HG03135 (cell line): ENCODE measurements around the gene ZBTB12.
"Not testable (repeated sequence)": the region's sequence is repeated elsewhere in the genome, so short reads cannot be mapped to it uniquely, and the experiment has no call there.

ENCODE experiments used
- ATAC-seq: cut with Tn5 transposase; IDR thresholded peaks from one replicate; pipeline ENCODE4 v1.9.1; 2021; ENCODE audit warnings: mild to moderate bottlenecking, moderate library complexity; ENCODE audit not compliant: unreplicated experiment

The ZBTB12 gene

DNA sequence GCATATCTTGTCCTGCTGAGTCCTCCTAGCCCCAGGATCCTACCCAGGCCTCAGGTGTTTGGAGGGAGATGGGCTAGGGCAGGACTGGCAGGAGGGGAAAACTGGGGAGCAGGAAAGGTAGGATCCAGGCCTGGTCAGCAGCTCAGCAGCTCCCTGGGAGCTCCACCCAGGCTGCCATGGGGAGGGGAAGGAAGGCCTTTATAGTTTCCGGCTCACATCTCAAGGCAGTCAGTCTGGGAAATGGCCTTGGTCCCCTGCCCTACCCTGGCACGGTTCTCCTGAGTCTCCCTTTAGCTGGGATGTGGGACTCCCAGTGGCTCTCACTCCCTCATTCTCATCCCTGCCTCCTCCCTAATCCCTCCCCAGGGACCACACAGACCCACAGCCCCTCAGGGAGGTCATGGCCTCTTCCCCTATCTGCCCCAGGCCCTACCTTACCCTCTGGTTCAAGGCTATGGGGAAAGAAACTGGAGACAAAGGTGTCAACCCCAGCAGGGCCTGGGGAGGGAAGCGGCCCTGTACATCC, 24.7 kb downstream of the ZBTB12 start:
- no peak for ATAC-seq

GRCh38 chr6:31876357-31876756, 25.5 kb downstream of the ZBTB12 start:
- no peak for ATAC-seq

GRCh38 chr6:31875877-31876276, 26.0 kb downstream of the ZBTB12 start:
- ATAC-seq = no peak

DNA sequence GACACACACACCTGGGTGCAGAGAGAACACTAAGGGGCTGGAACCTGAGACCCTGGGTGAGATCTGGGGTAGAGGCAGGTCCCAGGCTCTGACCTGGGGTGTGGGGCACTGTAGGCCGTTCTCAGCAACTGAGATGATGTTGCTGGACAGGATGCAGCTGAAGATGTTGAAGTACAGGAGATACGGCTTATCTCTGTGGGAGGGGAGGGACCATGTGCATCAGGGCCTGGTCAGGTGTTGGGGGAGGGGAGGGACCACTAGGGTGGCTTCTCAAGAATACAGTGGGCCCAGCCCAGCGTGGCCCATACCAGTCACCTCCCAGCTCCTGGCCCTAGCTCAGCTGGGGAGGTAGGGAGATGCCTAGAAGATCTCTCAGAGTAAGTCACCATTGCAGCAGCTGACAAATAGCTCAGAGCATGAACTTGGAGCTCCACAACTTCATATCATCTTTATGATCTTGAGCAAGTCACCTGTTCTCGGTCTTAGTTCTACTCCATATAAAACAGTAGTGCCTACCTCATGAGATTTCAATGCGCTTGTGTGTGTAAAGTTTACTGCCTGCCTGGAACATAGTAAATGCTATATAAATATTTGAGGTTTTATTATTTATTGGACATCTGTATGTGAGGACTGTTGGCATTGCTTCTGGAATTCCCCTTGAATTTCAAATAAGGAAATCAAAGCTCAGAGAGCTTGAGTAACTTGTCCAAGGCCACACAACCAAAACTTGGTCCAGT, 26.9 kb downstream of the ZBTB12 start:
- ATAC-seq = no peak

- ATAC-seq = no peak
Observed at GRCh38 chr6:31874084-31874670, 27.7 kb downstream of the ZBTB12 start.

DNA sequence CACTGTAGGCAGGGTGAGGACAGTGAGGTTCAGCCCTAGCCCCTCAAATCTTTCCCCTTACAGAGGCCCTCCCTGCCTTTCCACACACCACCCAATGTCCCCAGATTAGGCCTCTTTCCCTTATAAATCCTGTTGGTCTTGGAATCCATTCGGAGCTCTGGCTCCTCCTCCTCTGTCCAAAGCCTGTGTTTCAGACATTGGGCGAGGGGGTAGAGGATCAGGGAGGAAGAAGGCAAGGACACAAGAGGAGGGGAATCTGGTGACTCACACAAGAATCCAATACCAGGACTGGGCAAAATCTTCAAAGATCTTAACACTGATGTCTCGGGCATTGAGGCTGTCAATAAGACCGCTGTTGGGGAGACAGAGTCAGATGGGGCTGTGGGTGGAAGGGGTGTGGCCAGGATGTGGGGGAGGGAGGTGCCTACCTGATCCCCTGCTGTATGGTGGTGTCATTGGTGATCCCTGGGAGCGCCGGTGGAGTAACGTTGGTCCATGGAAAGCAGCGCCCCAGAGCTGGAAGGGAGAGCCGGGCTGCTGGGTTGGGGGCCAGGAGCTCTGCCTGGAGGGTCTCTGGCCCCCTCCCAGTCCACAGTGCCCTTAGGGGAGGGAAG, 30.7 kb downstream of the ZBTB12 start:
- no peak for ATAC-seq

- ATAC-seq = no peak
Observed at GRCh38 chr6:31870385-31870921, 31.4 kb downstream of the ZBTB12 start.

- ATAC-seq = no peak
Observed at GRCh38 chr6:31869343-31869742, 32.5 kb downstream of the ZBTB12 start.

DNA sequence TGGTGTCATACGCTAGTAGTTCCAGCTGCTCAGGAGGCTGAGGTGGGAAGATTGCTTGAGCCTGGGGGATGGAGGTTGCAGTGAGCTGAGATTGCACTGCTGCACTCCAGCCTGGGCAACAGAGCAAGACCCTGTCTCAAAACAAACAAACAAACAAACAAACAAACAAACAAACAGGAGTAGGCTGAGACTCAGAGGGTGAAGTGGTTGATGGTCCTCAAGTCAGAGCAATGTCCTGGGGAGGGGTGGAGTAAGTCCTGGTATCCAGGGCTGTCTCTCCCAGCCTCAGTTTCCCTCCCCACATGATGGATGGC, 33.3 kb downstream of the ZBTB12 start:
- not testable (repeated sequence) for ATAC-seq

DNA sequence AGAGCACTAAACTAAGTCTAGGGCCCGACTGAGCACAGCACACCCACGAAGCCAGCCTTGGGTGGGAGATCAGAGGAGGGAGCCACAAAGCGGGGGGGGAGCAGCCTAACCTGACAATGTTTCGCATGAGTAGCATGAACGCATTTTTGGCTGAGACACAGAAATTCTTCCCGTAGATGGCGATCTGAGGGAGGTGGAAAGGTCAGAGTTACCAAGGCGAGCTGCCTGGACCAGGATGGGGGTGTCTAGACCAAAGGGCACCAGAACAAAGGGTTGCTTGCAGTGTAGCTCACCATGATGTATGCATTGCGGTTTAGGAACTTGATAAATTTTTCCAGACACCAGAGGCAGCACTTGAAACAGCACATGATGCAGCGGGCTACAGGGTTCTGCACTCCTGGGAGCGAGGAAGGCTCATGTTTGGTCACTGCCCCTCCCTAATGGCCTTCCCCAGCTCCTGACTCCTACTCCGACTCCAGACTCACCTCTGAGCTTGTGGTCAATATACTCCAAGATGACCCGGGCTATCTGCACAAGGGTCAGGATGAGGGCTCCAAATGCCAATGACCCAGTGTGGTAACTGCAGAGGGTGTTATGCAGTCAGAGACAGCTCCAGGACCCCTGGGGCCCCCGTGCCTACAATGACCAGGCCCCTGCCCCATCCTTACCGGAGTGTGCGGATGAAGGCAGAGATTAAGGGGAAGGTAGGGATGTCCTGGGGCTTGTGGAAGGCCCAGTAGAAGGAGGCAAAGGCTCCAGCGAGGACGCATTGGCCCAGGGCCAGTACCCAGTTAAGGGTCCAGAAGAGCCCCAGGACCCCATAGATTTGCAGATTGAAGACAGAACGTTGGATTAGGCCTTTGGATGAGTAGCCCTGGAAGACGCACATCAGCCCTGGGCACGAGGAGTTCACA, 36.4 kb downstream of the ZBTB12 start:
- no peak for ATAC-seq

DNA sequence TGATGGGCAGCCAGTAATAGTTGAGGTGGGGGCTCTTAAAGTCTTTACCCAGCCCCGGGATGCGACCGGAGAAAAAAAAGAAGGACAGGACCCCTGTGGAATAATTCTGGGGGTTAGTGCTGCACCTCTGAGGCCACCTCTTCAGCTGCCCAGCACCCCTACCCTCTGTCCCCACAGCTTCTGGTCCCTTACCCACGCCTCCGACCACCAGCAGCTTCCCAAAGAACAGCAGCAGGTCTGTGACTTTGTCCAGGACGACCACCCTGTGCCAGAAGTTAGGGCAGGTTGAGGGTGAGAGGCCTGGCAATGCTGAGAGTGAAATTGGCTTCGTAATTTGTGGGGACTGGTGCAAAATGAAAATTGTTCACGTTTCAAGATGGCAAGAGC, 37.1 kb downstream of the ZBTB12 start:
- ATAC-seq = no peak

GRCh38 chr6:31864123-31864562, 37.7 kb downstream of the ZBTB12 start:
- not testable (repeated sequence) for ATAC-seq

DNA sequence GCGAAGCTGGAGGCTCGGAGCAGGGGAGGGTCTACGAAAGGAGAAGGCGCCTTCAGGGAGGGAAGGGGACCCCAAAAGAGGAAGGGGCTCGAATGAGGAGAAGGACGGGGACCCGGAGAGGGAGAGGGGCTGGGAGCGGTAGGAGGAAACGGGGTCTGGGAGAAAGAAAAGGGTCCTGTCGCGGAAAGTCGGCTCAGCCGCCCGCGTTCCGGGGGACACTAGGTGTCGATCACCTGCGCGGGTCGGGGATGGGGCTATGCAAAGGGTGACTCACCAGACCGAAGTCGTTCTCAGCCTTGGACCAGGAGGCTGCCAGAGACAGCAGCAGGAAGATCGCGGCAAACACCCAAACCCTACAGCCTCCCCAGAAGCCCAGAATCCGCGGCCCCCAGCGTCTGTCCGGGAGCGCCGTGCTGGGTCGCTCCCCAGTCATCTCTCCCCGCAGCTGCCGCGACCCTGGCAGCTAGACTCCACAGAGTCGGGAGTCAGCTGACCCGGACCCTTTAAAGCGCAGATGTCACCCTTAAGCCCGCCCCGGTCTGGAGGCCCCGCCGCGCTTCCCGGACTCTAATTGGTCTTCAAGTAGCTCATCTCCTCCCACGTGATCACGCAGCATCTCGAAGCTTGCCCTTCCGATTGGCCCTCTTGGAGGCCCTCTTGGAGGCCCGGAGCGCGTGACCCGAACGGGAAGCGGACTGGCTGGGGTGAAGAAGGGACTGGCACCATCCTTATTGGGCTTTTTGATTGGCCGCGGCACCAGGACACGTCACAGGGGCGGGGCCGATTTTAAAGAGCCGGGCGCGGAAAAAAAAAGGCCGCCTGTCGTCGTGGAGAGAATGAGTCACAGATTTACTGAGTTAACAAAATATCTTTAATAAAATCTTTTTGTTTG, 39.3 kb downstream of the ZBTB12 start, which contains the start of gene NEU1:
TSS of gene NEU1 (minus strand) at position 478 of the 892 bp plus-strand sequence. CDS start at position 433, 45 bp downstream.
- peak; percentile 89 for ATAC-seq

- no peak for ATAC-seq
Observed at GRCh38 chr6:31861919-31862343, 40.0 kb downstream of the ZBTB12 start.

DNA sequence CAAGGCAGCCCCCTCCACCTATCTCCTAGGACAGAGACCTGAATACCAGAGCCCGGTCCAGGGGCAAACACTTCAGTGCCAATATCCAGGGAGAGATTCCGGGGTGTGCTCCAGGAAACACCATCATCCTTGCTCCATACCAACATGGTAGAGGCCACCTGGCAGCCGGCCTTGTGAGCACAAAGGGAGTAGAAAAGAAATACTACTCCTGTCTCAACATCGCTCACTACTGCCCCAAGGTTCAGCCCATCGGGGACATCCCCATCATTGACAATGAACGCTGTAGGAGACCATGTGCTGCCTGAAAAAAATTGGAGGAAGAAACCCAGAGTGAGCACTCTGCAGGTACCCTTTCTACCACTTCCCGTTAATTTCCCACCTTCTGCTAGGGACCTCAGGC, 40.7 kb downstream of the ZBTB12 start:
- ATAC-seq = no peak

- ATAC-seq = no peak
Observed at GRCh38 chr6:31860349-31860748, 41.5 kb downstream of the ZBTB12 start.

GRCh38 chr6:31859923-31860322, 42.0 kb downstream of the ZBTB12 start:
- ATAC-seq = no peak

DNA sequence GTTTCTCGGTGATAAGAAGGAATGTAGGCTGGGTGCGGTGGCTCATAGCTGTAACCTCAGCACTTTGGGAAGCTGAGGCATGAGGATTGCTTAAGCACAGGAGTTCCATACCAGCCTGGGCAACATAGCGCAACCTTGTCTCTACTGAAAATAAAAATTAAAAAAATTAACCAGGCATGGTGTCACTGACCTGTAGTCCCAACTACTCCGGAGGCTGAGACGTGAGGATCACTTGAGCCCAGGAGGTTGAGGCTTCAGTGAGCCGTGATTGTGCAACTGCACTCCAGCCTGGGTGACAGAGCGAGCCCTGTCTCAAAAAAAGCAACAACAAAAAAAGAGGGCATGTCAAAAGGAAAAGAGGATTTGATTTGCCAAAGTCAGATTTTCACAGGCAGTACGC, 43.2 kb downstream of the ZBTB12 start:
- ATAC-seq = no peak

- not testable (repeated sequence) for ATAC-seq
Observed at GRCh38 chr6:31857774-31858173, 44.1 kb downstream of the ZBTB12 start.
